ENCODE measurements around the gene C18orf63.
"Not testable (repeated sequence)": the region's sequence is repeated elsewhere in the genome, so short reads cannot be mapped to it uniquely, and the experiment has no call there.

The C18orf63 gene

GRCh38 chr18:74286856-74287255 is 28.8 kb upstream of the C18orf63 start:
- no peak for DNase-seq

GRCh38 chr18:74288041-74288440 is 27.6 kb upstream of the C18orf63 start:
- DNase-seq = no peak

DNA sequence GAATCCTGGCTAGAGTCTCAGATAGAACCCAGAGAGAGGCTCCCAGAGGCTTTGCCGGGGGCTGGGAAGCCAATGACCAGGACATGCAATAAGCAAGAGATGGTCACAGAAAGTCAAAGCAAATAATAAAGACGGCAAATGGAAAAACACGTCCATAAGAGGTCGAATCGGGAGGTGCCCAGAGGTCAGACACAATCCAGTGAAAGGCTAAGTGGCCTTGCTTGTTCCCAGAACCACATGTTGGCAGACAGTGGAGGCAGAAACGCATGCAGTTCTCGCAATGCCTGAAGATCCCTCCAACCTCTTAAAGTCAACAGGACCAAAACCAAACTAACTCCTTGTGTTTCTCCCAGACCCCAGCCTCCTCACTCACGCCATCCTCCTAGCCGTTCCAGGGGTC is 26.9 kb upstream of the C18orf63 start:
- DNase-seq = no peak

- DNase-seq = no peak
Measured at GRCh38 chr18:74289137-74289536, 26.5 kb upstream of the C18orf63 start.

GRCh38 chr18:74290021-74290420 is 25.6 kb upstream of the C18orf63 start:
- no peak for DNase-seq

DNA sequence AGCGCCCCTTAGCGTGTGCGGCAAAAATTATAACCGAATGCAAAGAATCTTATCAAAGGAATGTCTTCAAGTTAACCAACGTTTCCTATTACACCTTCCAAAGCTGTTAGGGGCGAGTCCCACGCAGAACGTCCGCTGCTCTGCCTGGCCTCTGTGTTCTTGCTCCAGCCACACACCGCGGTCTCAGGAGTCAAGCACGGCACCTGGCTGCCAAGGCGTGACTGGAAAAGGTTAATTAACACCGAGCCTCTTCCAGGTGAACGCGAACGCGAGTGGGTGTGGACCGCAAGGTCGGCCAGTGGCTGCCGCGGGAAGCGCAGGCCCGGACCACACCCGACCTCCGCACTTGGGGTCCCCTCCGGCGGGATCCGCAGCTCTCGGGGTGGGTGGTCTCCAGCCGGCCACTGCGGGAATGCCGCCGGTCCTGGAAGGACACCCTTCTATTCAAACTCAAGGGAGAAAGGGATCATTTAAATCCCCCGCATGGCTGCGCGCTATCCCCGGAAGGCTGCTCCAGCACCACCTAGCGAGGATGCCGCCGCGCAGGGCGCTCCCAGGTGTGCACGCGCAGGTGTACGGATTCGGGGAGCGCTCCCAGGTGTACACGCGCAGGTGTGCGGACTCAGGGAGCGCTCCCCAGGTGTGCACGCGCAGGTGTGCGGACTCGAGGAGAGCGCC is 24.7 kb upstream of the C18orf63 start:
- DNase-seq = no peak

DNA sequence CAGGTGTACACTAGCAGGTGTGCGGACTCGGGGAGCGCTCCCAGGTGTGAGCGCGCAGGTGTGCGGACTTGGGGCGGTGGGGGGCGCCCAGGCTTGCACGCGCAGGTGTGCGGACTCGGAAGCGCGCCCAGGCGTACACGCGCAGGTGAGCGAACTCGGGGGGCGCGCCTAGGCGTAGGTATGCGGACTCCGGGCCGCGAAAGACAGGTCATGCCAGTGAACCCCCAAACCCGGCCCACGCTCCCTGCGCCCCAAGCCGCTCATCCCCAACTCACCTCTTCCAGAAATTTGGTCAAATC is 24.2 kb upstream of the C18orf63 start:
- DNase-seq = no peak

DNA sequence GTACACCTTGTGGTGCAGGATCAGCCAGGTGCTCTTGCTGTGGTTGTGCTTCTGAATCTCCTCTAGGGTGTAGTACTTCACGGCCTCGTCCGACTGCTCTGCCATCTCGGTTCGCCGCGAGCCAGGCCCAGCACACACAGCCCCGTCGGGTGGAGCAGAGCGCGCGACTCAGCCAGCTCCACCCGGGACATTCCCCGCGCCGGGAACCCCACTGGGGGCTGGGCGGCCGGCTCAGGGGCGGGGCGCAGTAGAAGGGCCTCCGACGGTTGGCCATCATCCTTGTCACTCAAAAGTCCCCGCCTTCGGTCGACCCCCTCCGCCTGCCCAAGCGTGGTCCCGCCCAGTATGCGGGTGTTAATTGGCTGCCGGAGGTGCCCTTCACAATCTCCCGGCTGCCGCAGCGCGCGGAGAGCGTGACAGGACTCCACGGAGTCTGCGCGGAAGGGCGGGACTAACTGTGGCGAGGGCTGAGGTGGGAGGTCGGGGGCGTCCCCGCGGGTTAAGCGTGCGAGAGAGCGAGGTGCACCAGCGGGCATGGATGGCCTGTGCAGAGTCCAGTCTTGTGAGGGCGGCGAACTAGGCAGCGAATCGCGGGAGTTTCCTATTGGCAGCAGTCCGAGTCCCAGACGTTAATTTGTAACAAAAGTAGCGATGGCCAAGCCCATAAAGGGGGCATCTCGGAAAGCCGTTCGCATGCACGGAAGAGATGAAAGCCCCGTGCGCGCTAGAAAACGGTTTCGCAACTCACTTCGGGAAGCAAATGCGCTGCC is 23.7 kb upstream of the C18orf63 start, which contains the start of gene CYB5A:
TSS of gene CYB5A (minus strand) at position 193 of the 770 bp plus-strand sequence. CDS start at position 105, 88 bp downstream.
- DNase-seq = peak; percentile 69

- no peak for DNase-seq
Measured at GRCh38 chr18:74292541-74292858, 23.1 kb upstream of the C18orf63 start.

GRCh38 chr18:74292982-74293381 is 22.7 kb upstream of the C18orf63 start:
- DNase-seq = not testable (repeated sequence)

DNA sequence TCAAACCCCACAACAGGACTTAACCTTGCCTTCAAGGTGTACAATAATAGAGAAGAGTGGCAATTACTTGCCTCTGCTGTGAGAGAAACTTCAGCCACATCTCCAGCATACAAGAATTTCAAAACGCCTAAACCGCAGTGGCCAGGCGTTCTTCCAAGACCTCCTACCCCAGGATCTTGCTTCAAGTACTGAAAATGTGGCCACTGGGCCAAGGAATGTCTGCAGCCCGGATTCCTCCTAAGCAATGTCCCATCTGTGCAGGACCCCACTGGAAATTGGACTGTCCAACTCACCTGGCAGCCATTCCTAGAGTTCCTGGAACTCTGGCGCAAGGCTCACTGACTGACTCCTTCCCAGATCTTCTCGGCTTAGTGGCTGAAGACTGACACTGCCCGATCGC is 21.1 kb upstream of the C18orf63 start:
- no peak for DNase-seq

DNA sequence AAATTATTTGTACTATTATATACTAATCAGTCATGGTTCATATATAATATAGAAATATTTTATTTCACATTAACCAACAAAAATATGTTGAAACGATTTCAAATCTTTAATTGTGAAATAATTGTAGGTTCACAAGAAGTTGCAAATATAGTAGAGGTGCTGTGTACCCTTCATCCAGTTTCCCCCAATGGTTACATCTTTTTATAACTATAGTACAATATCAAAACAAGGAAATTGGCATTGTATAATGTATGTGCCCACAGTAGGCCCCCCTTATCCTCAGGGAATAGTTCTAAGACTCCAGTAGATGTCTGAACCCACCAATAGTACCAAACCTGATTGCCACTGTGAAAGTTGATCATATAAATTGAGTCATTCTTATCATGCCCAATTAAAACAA is 16.5 kb upstream of the C18orf63 start:
- no peak for DNase-seq

GRCh38 chr18:74299746-74300145 is 15.9 kb upstream of the C18orf63 start:
- no peak for DNase-seq

DNA sequence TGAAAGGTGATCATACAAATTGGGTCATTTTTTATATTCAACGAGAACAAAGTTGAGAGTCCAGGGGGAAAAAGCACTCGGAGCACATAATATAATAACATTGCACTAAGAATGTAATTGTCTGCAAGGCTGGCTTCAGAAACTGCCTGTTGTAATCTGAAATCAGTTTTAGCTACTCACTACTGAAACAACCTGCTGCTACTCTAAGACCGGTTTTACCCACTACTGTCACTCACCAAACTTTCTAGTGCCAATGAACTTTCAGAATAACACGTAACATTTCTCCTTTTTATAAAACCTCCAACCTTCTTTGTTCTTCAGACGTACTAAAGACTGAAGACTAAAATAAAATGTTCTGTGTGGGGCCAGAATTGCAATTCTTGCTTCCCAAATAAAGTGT is 12.3 kb upstream of the C18orf63 start:
- no peak for DNase-seq

GRCh38 chr18:74303936-74304335 is 11.7 kb upstream of the C18orf63 start:
- no peak for DNase-seq

DNA sequence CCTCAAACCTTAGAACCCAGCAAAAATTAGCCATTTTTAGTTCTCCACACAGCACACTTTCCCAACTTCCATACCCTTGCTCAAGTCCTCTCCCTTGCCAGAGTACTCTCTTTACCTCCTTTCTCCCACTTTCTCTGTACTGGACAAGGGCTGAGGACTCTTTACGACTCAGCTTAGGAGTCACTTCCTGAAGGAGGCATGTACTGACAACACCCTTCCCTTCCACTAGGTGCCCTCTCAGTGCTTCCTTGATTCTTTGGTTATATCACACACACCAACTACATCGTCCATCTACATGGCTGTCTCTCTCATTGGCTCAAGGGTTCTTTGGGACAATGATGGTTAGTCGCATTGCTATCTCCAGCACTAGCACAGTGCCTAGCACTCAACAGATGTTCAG is 5.2 kb upstream of the C18orf63 start:
- DNase-seq = no peak

DNA sequence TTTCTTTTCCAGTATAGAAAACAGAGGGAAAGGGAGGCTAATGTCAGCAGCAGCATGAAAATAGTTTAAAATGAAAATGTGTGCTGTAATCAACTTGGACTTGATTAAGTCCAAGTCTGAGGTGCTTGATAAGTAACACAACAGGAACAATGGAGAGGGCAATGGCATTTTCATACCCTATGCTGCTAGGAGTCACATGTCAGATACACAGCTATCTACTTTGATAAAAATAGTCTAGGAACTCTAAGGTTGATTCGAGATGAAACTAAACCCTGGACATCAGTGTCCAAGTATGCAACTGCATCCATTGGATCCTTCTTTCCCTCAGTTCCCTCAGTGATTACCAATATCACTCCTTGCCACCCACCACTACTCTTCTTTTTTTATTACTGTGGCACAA is 4.6 kb upstream of the C18orf63 start:
- no peak for DNase-seq

- no peak for DNase-seq
Measured at GRCh38 chr18:74314759-74315463, 728 bp upstream of the C18orf63 start.

GRCh38 chr18:74316257-74317170 is 875 bp downstream of the C18orf63 start:
- DNase-seq = no peak

- no peak for DNase-seq
Measured at GRCh38 chr18:74326231-74326630, 10.6 kb downstream of the C18orf63 start.

DNA sequence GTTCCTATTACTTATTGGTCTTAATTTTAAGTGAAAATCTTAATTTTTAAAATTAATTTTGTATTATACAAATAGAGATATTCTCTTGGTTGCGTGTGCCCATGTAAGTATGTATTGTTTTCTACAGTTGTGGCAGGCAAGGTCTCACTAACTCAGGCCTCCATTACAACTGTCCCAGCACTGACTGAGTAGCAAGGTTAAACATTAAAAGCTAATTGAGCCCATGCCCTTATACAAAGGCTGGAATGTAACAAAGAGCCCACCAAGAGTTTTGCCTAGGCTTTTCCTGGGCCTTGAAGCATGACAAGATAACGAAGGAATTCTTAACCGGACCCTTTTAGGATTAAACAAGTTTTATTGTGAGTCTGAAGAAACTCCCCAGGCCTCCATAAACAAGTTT is 11.2 kb downstream of the C18orf63 start:
- DNase-seq = not testable (repeated sequence)

GRCh38 chr18:74328206-74328605 is 12.6 kb downstream of the C18orf63 start:
- no peak for DNase-seq

DNA sequence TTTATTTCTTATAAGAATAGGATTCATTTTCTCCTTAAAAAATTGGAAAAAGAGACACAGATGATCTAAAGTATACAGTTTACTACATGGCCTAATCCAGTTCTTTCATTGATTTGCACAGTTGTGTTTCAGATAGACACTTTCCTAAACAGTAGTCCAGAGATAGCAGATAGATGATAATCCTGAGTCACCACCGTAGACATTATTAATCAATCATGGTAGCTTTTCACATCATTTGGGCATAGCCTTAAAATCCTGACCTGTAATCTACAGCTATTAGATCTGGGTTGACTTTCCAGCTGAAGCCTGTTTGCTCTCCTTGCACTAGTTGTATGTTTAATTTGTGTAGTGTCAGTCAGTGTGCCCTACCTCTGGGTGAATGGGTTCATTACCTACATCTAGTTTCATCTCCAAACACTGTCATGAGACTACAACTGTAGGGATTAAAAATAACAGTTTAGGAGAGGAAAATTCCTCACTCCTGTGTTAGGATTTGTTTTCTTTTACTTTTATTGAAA is 14.1 kb downstream of the C18orf63 start:
- DNase-seq = no peak

All from NCI-H1436 treated with DMSO at 0.1 percent for 48 hours (cell line).